Endothelial cell of umbilical vein (primary cell): Measurements from ENCODE around the gene TMEM217.

Source experiments
- CTCF ChIP-seq, 2 donors: IDR thresholded peaks; 1 replicate in 1 of 2; 2 replicates in 1 of 2; pipeline ENCODE4 v1.5.1; 2011; ENCODE audit warnings: low read length in 2 of 2, mild to moderate bottlenecking in 2 of 2, moderate library complexity in 2 of 2, control low read depth in 1 of 2, inconsistent platforms in 1 of 2, low read depth in 1 of 2; ENCODE audit not compliant: insufficient read depth in 1 of 2; ENCODE audit errors: extremely low read depth in 1 of 2
- MAX ChIP-seq: IDR thresholded peaks from 2 replicates; pipeline ENCODE4 v1.6.1; 2011; ENCODE audit not compliant: insufficient read depth, insufficient read length
- POLR2A ChIP-seq: IDR thresholded peaks from 2 replicates; pipeline ENCODE4 v1.6.1; 2012; ENCODE audit warnings: low read depth, mild to moderate bottlenecking, control low read depth, low read length
- POLR2AphosphoS5 ChIP-seq: IDR thresholded peaks from 2 replicates; pipeline ENCODE4 v1.6.1; 2012; ENCODE audit warnings: low read depth, mild to moderate bottlenecking, control low read depth, low read length, moderate library complexity; ENCODE audit not compliant: insufficient read depth

- no peak for TF ChIP-seq POLR2AphosphoS5
- TF ChIP-seq CTCF (IDR thresholded peaks at IDR 0.05; ENCODE audit: extremely low read depth in 1 of 2, insufficient read depth in 1 of 2, low read depth in 1 of 2, low read length in 2 of 2): no peak
- no peak for TF ChIP-seq POLR2A
- TF ChIP-seq MAX: no peak
Observed at GRCh38 chr6:37222992-37223391, 35.0 kb downstream of the TMEM217 start.
